Progenitor cell of endocrine pancreas (in vitro differentiated cells): ENCODE data around the gene DRAXIN. TPM values are rescaled to one million over a fixed set of nuclear protein-coding genes. Genes with fewer than 3 reads are reported as not detected.

Experiments
- DNase-seq: peaks from one replicate; pipeline ENCODE4 v3.0.0; 2021; ENCODE audit warnings: low spot score; ENCODE audit not compliant: unreplicated experiment
- H3K27ac Mint-ChIP-seq: 2 replicates; pipeline ENCODE4 v1.8.0; 2021; ENCODE audit warnings: mild to moderate bottlenecking, moderate library complexity, mixed read lengths
- H3K27me3 Mint-ChIP-seq: 2 replicates; pipeline ENCODE4 v1.8.0; 2021; ENCODE audit warnings: mixed read lengths
- H3K36me3 Mint-ChIP-seq: 2 replicates; pipeline ENCODE4 v1.8.0; 2022; ENCODE audit warnings: mixed read lengths; ENCODE audit not compliant: insufficient read depth
- H3K4me1 Mint-ChIP-seq: 2 replicates; pipeline ENCODE4 v1.8.0; 2021; ENCODE audit warnings: low read depth, mixed read lengths
- H3K4me3 Mint-ChIP-seq: 2 replicates; pipeline ENCODE4 v1.8.0; 2021; ENCODE audit warnings: low read depth, mild to moderate bottlenecking, moderate library complexity, mixed read lengths
- H3K9me3 Mint-ChIP-seq: 2 replicates; pipeline ENCODE4 v1.8.0; 2021; ENCODE audit warnings: low read depth, mixed read lengths
- CTCF ChIP-seq: fragments of 200-600 bp; sonication (generic); IDR thresholded peaks from one replicate; pipeline ENCODE4 v1.5.0; 2021; ENCODE audit warnings: antibody characterized with exemption, mild to moderate bottlenecking; ENCODE audit not compliant: unreplicated experiment
- total RNA-seq: library from RNA; stranded (reverse); gene quantifications from 2 replicates; pipeline ENCODE4 v1.2.1, GENCODE V29; 2021

Gene DRAXIN
- total RNA-seq, 1 donor from 2014 or later = 2.8 TPM

- H3K27ac Mint-ChIP-seq = no peak overlapping the region
These were observed 41.8 kb downstream of the DRAXIN start for GRCh38 chr1:11733306-11733705.

GRCh38 chr1:11735531-11735853 is 44.0 kb downstream of the DRAXIN start:
- Mint-ChIP-seq H3K27me3 (no peaks in the 10 kb centered on the region), H3K4me1 (peaks cover 9% of the 10 kb centered on the region), H3K27ac (no peak overlapping the region), H3K36me3 (no peaks in the 10 kb centered on the region), H3K4me3 (peak overlapping the region; percentile 96), H3K9me3 (no peaks in the 10 kb centered on the region)
- no peak for TF ChIP-seq CTCF
- no peak for DNase-seq

More at GRCh38 chr1:11733306-11733705, 41.8 kb downstream of the DRAXIN start:
- Mint-ChIP-seq H3K27me3 (no peaks in the 10 kb centered on the region), H3K4me3 (no peak overlapping the region), H3K36me3 (no peaks in the 10 kb centered on the region), H3K9me3 (no peaks in the 10 kb centered on the region), H3K4me1 (peaks cover 10% of the 10 kb centered on the region)
- no peak for TF ChIP-seq CTCF
- no peak for DNase-seq

DNA sequence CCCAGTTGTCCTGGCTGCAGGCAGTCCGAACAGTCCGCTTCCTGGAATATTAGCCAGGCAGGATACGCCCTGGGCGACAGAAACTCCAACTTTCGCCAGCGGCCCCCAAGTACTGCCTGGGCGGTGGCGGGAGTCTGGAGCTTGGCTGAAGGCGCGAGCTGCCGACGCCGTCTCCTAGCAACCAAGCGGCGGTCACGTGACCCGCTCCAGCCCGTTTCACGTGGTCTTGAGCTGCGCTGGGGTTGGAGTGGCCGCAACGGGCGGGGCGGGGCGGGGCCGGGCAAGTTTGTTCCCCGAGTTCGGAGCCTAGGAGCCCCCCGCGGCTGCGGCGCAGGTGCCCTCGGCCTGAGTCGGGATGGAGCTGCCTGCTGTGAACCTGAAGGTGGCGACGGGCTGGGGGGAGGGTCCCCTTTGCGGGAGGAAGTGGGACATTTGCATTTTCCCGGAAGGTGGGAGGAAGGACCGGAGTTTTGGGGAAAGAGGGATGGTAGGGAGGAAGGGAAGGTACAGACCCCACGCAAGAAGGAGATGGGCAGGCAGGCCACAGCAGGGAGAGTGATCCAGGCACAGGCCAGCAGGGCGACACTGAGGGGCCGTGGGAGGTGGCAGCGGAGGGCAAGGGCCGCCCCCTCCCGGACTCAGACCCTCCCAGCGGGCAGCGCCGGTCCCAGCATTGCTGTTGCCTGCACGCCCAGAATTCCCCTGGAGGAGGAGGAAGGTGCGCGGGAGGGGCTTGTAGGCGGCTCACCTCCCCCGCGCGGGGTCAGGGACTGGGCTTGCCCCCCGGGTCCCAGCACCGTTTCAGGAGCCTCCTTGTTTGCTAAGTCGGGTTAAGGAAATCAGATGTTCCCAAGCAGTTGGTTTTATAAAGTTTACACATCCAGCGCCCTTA is 44.6 kb downstream of the DRAXIN start, which contains the start of gene AGTRAP:
Gene AGTRAP, plus strand, starts transcription at position 283 of the 892 bp plus-strand sequence. Its CDS starts 73 bp downstream, at position 356.
- no peaks in the 10 kb centered on the region for H3K9me3 Mint-ChIP-seq
- H3K4me3 Mint-ChIP-seq = peak within 1 kb of the TSS; percentile 96
- H3K27me3 Mint-ChIP-seq = no peaks in the 10 kb centered on the region
- peak; percentile 93 for DNase-seq
- peaks cover 9% of the 10 kb centered on the region for H3K4me1 Mint-ChIP-seq
- peak; percentile 13 for TF ChIP-seq CTCF
- H3K36me3 Mint-ChIP-seq = no peaks in the 10 kb centered on the region
- H3K27ac Mint-ChIP-seq = peak within 1 kb of the TSS; percentile 95

GRCh38 chr1:11736746-11737639 is 45.5 kb downstream of the DRAXIN start:
- TF ChIP-seq CTCF = no peak
- Mint-ChIP-seq H3K27ac (peak overlapping the region; percentile 89), H3K4me3 (peak overlapping the region; percentile 96), H3K36me3 (no peaks in the 10 kb centered on the region), H3K4me1 (peaks cover 6% of the 10 kb centered on the region), H3K27me3 (no peaks in the 10 kb centered on the region), H3K9me3 (no peaks in the 10 kb centered on the region)
- DNase-seq = no peak

- Mint-ChIP-seq H3K36me3 (no peaks in the 10 kb centered on the region), H3K27me3 (no peaks in the 10 kb centered on the region), H3K9me3 (no peaks in the 10 kb centered on the region), H3K4me3 (no peak overlapping the region), H3K4me1 (peaks cover 6% of the 10 kb centered on the region), H3K27ac (no peak overlapping the region)
- TF ChIP-seq CTCF = no peak
- DNase-seq = no peak
These were observed 46.6 kb downstream of the DRAXIN start for GRCh38 chr1:11738096-11738495.
